ENCODE measurements around the gene SRRD. TPM values are rescaled to one million over a fixed set of nuclear protein-coding genes. Genes with fewer than 3 reads are reported as not detected.

Gene SRRD
- total RNA-seq, 6 experiments from 2014 or later, result 11.4 to 15.2 (median 11.8) TPM

GRCh38 chr22:26444777-26445176 lies 38.9 kb upstream of the SRRD start:
- Histone ChIP-seq H3K4me3 (no peak overlapping the region), H3K27ac (no peak overlapping the region), H3K36me3 (no peaks in the 10 kb centered on the region), H3K4me1 (no peaks in the 10 kb centered on the region), H3K27me3 (no peaks in the 10 kb centered on the region), H3K9me3 (no peaks in the 10 kb centered on the region)
- TF ChIP-seq, protein P1, sequence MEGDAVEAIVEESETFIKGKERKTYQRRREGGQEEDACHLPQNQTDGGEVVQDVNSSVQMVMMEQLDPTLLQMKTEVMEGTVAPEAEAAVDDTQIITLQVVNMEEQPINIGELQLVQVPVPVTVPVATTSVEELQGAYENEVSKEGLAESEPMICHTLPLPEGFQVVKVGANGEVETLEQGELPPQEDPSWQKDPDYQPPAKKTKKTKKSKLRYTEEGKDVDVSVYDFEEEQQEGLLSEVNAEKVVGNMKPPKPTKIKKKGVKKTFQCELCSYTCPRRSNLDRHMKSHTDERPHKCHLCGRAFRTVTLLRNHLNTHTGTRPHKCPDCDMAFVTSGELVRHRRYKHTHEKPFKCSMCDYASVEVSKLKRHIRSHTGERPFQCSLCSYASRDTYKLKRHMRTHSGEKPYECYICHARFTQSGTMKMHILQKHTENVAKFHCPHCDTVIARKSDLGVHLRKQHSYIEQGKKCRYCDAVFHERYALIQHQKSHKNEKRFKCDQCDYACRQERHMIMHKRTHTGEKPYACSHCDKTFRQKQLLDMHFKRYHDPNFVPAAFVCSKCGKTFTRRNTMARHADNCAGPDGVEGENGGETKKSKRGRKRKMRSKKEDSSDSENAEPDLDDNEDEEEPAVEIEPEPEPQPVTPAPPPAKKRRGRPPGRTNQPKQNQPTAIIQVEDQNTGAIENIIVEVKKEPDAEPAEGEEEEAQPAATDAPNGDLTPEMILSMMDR (IDR thresholded peaks at IDR 0.05), result no peak
- TF ChIP-seq POLR2A (IDR thresholded peaks at IDR 0.05), result no peak
- ATAC-seq (no peak), DNase-seq (no peak)
- WGBS (ENCODE audit: insufficient coverage, low coverage, low lambda C conversion rate, missing lambda C conversion rate), result 80% methylated on average over 5 of the region's 8 CpGs
- intact Hi-C loops (cut with DNase I), result no loop called here

DNA sequence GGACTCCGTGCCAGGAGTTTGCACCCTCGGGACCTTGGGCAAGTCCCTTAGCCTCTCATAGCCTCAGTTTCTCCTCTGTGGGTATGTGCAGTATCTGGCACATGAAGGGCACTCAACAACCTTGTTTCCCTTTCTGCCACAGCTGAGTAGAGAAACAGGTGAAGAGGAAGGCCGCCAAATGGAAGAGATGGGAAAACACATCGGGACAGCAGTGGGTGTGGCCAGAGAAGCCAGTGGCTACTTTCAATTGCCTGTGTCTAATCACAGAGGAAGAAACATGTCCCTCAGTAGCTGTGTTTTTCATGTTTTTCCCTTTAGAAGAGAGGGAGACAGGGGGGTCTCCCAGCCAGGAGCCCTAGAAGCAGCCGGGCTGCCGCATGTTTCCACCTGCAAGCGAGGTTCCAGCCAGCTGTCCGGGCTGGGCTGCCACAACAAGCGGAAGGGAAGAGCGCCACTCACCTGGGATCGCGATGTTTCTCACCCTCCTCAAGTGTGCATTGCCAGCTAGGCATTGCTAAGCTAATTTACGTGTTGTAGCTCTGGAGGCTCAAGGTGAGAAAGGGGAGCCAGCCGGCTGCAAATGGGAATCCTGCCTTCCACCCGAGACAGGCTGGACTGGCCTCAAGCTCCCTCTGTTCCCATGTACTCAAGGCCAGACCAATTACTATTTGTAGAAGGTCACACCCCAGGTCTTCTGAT lies 38.0 kb upstream of the SRRD start:
- Histone ChIP-seq H3K4me1 (no peaks in the 10 kb centered on the region), H3K27ac (no peak overlapping the region), H3K9me3 (no peaks in the 10 kb centered on the region), H3K27me3 (no peaks in the 10 kb centered on the region), H3K4me3 (no peak overlapping the region), H3K36me3 (no peaks in the 10 kb centered on the region)
- DNase-seq (no peak), ATAC-seq (no peak)
- WGBS (ENCODE audit: insufficient coverage, low coverage, low lambda C conversion rate, missing lambda C conversion rate), result 49% methylated on average over 3 of the region's 15 CpGs
- TF ChIP-seq POLR2A (IDR thresholded peaks at IDR 0.05), result no peak
- TF ChIP-seq, protein P1 (IDR thresholded peaks at IDR 0.05), result no peak
- intact Hi-C loops (cut with DNase I), result no loop called here

- H3K27me3 ChIP-seq, result no peaks in the 10 kb centered on the region
- no peak overlapping the region for H3K27ac ChIP-seq
- H3K4me3 ChIP-seq, result no peak overlapping the region
- no peaks in the 10 kb centered on the region for H3K4me1 ChIP-seq
- peaks cover 0 to 8% (median 1%) of the 10 kb centered on the region in 4 donors for H3K36me3 ChIP-seq
- H3K9me3 ChIP-seq, result no peaks in the 10 kb centered on the region
- ATAC-seq (no peak), DNase-seq (no peak)
- intact Hi-C loops (cut with DNase I), result no loop called here
- 81% methylated on average over 10 of the region's 17 CpGs for WGBS (ENCODE audit: insufficient coverage, low coverage, low lambda C conversion rate, missing lambda C conversion rate)
- TF ChIP-seq, protein P1 (IDR thresholded peaks at IDR 0.05), result no peak
- no peak for TF ChIP-seq POLR2A (IDR thresholded peaks at IDR 0.05)
Observed at GRCh38 chr22:26446808-26447515, 36.7 kb upstream of the SRRD start.

- no peak overlapping the region for H3K4me3 ChIP-seq
- no peaks in the 10 kb centered on the region for H3K27me3 ChIP-seq
- H3K27ac ChIP-seq, result no peak overlapping the region
- no peak for TF ChIP-seq POLR2A (IDR thresholded peaks at IDR 0.05)
- TF ChIP-seq, protein P1 (IDR thresholded peaks at IDR 0.05), result no peak
- H3K9me3 ChIP-seq, result no peaks in the 10 kb centered on the region
- DNase-seq (no peak), ATAC-seq (no peak)
- H3K36me3 ChIP-seq, result peaks cover 0 to 15% (median 5%) of the 10 kb centered on the region in 4 donors
- H3K4me1 ChIP-seq, result no peaks in the 10 kb centered on the region
- 89% methylated on average over 8 of the region's 15 CpGs for WGBS (ENCODE audit: insufficient coverage, low coverage, low lambda C conversion rate, missing lambda C conversion rate)
- intact Hi-C loops (cut with DNase I), result no loop called here
Observed at GRCh38 chr22:26447584-26448329, 35.9 kb upstream of the SRRD start.
